Measurements from ENCODE around the gene CDR2. TPM values are rescaled to one million over a fixed set of nuclear protein-coding genes. Genes with fewer than 3 reads are reported as not detected.

CDR2 gene
- total RNA-seq, 1 donor from 2014 or later: 33.9 TPM

DNA sequence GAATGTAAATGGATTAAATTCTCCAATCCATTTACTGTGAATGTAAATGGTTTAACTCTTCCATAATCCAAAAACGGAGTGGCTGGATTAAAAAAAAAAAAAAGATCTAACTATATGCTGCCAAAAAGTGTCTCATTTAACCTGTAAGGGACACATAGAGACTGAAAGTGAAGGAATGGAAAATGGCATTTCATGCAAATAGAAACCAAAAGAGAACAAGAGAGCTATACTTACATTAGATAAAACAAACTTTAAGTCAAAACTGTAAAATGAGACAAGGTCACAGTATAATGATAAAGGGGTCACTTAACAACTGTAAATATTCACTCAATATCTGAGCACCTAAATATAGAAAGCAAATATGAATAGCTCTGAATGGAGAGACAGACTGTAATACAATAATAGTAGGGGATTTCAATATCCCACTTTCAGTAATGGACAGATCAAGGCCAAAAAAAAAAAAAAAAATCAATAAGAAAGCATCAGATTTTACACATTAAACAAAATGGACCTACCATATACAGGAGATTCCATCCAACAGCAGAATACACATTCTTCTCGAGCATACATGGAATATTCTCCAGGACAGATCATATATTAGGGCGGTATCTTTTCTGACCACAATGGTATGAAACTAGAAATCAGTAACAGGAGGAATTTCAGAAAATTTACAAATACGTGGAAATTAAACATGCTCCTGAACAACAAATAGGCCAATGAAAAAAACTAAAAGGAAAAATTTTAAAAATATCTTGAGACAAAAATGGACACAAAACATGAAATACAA is 36.4 kb downstream of the CDR2 start:
- Histone ChIP-seq H3K27ac (no peak overlapping the region), H3K27me3 (no peaks in the 10 kb centered on the region), H3K4me1 (no peaks in the 10 kb centered on the region), H3K9me3 (no peaks in the 10 kb centered on the region), H3K36me3 (peaks cover 0 to 36% of the 10 kb centered on the region in 2 donors), H3K4me3 (no peak overlapping the region)
- no peak for DNase-seq (ENCODE audit: extremely low spot score in 2 of 2)
- TF ChIP-seq POLR2AphosphoS5 (IDR thresholded peaks at IDR 0.05; ENCODE audit: insufficient read depth in 1 of 2, low read depth in 1 of 2) (no peak), POLR2A (IDR thresholded peaks at IDR 0.05) (no peak)
- TF ChIP-seq, protein P1, sequence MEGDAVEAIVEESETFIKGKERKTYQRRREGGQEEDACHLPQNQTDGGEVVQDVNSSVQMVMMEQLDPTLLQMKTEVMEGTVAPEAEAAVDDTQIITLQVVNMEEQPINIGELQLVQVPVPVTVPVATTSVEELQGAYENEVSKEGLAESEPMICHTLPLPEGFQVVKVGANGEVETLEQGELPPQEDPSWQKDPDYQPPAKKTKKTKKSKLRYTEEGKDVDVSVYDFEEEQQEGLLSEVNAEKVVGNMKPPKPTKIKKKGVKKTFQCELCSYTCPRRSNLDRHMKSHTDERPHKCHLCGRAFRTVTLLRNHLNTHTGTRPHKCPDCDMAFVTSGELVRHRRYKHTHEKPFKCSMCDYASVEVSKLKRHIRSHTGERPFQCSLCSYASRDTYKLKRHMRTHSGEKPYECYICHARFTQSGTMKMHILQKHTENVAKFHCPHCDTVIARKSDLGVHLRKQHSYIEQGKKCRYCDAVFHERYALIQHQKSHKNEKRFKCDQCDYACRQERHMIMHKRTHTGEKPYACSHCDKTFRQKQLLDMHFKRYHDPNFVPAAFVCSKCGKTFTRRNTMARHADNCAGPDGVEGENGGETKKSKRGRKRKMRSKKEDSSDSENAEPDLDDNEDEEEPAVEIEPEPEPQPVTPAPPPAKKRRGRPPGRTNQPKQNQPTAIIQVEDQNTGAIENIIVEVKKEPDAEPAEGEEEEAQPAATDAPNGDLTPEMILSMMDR (IDR thresholded peaks at IDR 0.05): no peak
- intact Hi-C loops (cut with DNase I): no loop called here

DNA sequence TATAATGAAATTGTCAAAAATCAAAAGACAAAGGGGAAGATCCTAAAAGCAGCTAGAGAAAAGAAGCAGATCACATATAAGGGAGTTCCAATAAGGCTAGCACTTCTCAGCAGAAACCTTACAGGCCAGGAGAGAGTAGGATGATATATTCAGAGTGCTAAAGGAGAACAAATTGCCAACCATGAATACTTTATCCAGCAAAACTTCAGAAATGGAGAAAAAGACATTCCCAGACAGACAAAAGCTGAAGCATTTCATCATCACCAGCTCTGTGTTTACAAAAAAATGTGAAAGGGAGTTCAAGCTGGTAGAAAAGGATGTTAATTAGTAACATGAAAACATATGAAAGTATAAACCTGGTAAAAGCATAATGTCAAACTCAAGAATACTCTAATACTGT is 37.4 kb downstream of the CDR2 start:
- TF ChIP-seq POLR2A (IDR thresholded peaks at IDR 0.05) (no peak), POLR2AphosphoS5 (IDR thresholded peaks at IDR 0.05; ENCODE audit: insufficient read depth in 1 of 2, low read depth in 1 of 2) (no peak)
- TF ChIP-seq, protein P1 (IDR thresholded peaks at IDR 0.05): no peak
- intact Hi-C loops (cut with DNase I): no loop called here

GRCh38 chr16:22336581-22336980 is 37.8 kb downstream of the CDR2 start:
- intact Hi-C loops (cut with DNase I): no loop called here
- Histone ChIP-seq H3K4me3 (no peak overlapping the region), H3K9me3 (no peaks in the 10 kb centered on the region), H3K27ac (no peak overlapping the region), H3K27me3 (no peaks in the 10 kb centered on the region), H3K4me1 (no peaks in the 10 kb centered on the region), H3K36me3 (peaks cover 0 to 47% of the 10 kb centered on the region in 2 donors)
- TF ChIP-seq, protein P1 (IDR thresholded peaks at IDR 0.05): no peak
- DNase-seq (ENCODE audit: extremely low spot score in 2 of 2): no peak

More for the DNA sequence above, 37.4 kb downstream of the CDR2 start:
- no peak overlapping the region for H3K4me3 ChIP-seq
- peaks cover 0 to 43% of the 10 kb centered on the region in 2 donors for H3K36me3 ChIP-seq
- H3K9me3 ChIP-seq: no peaks in the 10 kb centered on the region
- H3K27me3 ChIP-seq: no peaks in the 10 kb centered on the region
- H3K4me1 ChIP-seq: no peaks in the 10 kb centered on the region
- H3K27ac ChIP-seq: no peak overlapping the region
- no peak for DNase-seq (ENCODE audit: extremely low spot score in 2 of 2)

- Histone ChIP-seq H3K36me3 (peaks cover 0 to 52% of the 10 kb centered on the region in 2 donors), H3K4me3 (no peak overlapping the region), H3K4me1 (no peaks in the 10 kb centered on the region), H3K27ac (no peak overlapping the region), H3K27me3 (no peaks in the 10 kb centered on the region), H3K9me3 (no peaks in the 10 kb centered on the region)
- intact Hi-C loops (cut with DNase I): no loop called here
- TF ChIP-seq POLR2A (IDR thresholded peaks at IDR 0.05) (no peak), POLR2AphosphoS5 (IDR thresholded peaks at IDR 0.05; ENCODE audit: insufficient read depth in 1 of 2, low read depth in 1 of 2) (no peak)
- TF ChIP-seq, protein P1 (IDR thresholded peaks at IDR 0.05): no peak
- no peak for DNase-seq (ENCODE audit: extremely low spot score in 2 of 2)
Observed at GRCh38 chr16:22335668-22336246, 38.7 kb downstream of the CDR2 start.

- DNase-seq (ENCODE audit: extremely low spot score in 2 of 2): no peak
- Histone ChIP-seq H3K4me1 (no peaks in the 10 kb centered on the region), H3K4me3 (no peak overlapping the region), H3K9me3 (no peaks in the 10 kb centered on the region), H3K36me3 (peaks cover 0 to 56% of the 10 kb centered on the region in 2 donors), H3K27me3 (no peaks in the 10 kb centered on the region), H3K27ac (no peak overlapping the region)
- TF ChIP-seq POLR2AphosphoS5 (IDR thresholded peaks at IDR 0.05; ENCODE audit: insufficient read depth in 1 of 2, low read depth in 1 of 2): no peak
- TF ChIP-seq, protein P1 (IDR thresholded peaks at IDR 0.05): no peak
- TF ChIP-seq POLR2A (IDR thresholded peaks at IDR 0.05): no peak
- intact Hi-C loops (cut with DNase I): no loop called here
Observed at GRCh38 chr16:22333457-22333994, 40.9 kb downstream of the CDR2 start.
